Fibroblast of mammary gland (primary cell): Measurements from ENCODE around the gene CCDC198.

Source experiments
- DNase-seq: peaks from one replicate; pipeline ENCODE4 v3.0.0-alpha.2; 2010; ENCODE audit warnings: low read depth
- H3K4me3 ChIP-seq: 2 replicates; pipeline ENCODE4 v1.5.1; 2011; ENCODE audit warnings: low read depth, mild to moderate bottlenecking, low read length, moderate library complexity; ENCODE audit not compliant: control insufficient read depth
- TF ChIP-seq, protein P1 (sequence below): conservative IDR thresholded peaks from 2 replicates; pipeline ENCODE4 v1.5.1; 2011; ENCODE audit warnings: low read depth, low read length, inconsistent platforms; ENCODE audit not compliant: control insufficient read depth, insufficient read depth

Gene CCDC198

DNA sequence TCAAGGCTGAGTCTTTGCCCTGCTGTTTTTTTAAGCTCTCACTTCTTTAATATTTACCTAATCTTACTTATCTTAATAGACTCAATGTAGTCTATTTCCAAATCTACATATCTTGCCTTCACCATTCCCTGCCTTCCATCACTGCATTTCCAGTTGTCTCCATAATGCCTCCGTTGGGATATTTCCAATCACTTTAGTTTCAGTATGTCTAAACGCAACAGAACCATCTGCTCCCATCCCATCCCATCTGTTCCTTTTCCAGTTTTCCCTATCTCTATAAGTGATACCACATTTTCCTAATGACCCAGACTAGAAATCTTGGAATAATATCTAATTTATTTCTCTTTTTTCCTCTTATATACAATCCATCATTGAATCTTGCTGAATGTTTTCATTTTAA is 15.1 kb upstream of the CCDC198 start:
- DNase-seq: no peak
- TF ChIP-seq, protein P1, sequence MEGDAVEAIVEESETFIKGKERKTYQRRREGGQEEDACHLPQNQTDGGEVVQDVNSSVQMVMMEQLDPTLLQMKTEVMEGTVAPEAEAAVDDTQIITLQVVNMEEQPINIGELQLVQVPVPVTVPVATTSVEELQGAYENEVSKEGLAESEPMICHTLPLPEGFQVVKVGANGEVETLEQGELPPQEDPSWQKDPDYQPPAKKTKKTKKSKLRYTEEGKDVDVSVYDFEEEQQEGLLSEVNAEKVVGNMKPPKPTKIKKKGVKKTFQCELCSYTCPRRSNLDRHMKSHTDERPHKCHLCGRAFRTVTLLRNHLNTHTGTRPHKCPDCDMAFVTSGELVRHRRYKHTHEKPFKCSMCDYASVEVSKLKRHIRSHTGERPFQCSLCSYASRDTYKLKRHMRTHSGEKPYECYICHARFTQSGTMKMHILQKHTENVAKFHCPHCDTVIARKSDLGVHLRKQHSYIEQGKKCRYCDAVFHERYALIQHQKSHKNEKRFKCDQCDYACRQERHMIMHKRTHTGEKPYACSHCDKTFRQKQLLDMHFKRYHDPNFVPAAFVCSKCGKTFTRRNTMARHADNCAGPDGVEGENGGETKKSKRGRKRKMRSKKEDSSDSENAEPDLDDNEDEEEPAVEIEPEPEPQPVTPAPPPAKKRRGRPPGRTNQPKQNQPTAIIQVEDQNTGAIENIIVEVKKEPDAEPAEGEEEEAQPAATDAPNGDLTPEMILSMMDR: no peak
- no peak overlapping the region for H3K4me3 ChIP-seq

DNA sequence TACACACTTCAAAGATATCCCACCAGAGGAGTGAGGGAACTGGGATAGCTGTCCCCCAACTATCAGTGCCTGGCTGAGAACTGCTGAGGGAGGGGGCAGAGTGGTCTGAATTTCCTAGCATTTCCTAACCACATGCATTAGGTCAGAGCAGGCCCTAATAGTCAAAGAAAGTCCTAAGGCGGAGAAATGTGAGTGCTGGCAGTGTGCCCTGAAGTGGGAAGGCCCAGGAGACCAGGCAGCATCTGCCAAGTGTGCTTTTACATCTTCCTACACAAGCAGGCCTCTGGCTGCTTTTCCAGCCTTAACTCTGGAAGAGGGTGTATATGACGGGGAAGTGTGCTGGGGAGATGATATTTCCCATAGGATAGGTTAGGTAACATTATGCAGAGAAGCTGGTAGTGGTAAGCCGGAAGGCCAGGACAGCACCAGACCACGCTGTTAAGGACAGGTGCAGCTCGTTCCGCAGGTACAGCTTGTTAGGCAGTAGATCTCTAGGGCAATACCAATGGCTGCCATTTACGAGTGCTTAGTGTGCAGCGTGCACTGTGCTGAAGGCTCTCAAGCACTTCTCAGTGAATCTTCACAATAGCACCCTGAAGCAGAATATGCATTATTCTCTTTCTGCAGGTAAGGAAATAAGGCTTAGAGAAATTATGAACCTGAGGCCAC is 9.1 kb upstream of the CCDC198 start:
- no peak overlapping the region for H3K4me3 ChIP-seq
- TF ChIP-seq, protein P1: no peak
- peak; percentile 73 for DNase-seq

DNA sequence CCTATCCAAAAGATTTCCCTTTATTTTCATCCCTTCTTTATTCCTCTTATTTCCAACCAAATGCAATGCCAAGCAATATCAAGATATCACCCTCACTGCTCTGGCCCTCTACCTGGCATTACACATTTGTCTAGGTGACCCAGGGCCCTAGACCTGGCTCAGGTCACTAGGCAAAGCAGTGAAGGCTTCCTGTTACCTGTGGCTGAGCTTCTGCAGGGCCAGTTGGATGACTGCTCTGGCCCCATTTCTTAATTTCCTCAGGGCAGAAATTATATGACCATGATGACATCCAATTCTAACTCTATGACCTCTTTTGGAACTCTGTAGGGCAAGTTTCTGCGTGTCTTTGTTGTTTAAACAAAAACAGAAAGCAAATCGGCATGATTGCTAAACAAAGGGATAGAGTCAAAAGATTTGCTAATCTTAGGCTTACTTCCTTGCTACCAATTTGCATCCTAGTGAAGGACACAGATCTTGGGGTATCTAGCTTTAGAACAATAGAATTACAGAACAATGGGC is 7.4 kb upstream of the CCDC198 start:
- TF ChIP-seq, protein P1: no peak
- no peak overlapping the region for H3K4me3 ChIP-seq
- no peak for DNase-seq

DNA sequence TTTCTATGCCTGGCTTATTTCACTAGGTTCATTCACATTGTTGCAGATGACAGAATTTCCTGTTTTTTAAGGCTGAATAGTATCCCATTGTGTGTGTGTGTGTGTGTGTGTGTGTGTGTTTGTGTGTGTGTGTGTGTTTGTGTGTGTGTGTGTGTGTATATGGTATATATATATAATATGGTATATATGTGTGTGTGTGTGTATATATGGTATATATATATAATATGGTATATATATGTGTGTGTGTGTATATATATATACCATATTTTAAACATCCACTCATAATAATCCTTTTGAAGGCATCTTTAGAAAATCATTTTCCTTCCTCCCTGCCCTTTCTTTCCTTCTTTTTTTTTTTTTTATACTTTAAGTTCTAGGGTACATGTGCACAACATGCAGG is 5.0 kb upstream of the CCDC198 start:
- TF ChIP-seq, protein P1: no peak
- no peak for DNase-seq
- no peak overlapping the region for H3K4me3 ChIP-seq

DNA sequence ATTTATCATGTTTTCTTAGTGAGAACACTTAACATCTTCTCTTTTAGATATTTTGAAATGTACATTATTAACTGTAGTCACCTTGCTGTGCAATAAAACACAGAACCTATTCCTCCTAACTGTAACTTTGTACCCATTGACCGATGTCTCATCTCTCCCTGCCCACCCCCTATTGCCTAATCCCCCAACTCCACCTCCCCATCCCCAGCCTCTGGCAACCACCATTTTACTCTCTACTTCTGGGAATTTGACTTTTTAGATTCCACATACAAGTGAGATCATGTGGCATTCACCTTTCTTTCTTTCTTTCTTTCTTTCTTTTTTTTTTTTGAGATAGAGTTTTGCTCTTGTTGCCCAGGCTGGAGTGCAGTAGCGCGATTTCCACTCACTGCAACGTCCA is 4.4 kb upstream of the CCDC198 start:
- no peak overlapping the region for H3K4me3 ChIP-seq
- DNase-seq: no peak
- TF ChIP-seq, protein P1: no peak

DNA sequence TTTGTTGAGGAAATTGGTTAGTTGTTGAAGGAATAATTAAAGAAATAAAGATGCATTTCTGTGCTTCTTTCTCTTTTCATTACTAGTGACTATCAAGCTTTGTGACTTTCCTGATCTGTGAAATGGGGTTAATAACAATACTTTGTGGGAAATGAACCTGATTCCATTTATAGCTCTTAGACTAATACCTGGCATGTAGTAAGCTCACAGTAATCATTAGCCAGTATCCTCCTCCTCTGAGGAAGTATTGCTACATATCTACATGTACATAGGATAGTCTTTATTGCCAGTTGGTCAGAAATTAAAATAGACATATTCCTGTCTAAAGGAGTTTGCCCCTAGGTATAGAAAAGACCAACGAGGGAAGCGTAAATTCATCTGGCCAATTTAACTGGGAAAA is 1.8 kb upstream of the CCDC198 start:
- DNase-seq: no peak
- no peak overlapping the region for H3K4me3 ChIP-seq
- TF ChIP-seq, protein P1: no peak
